Measurements from ENCODE around the gene AKAP5. TPM values are rescaled to one million over a fixed set of nuclear protein-coding genes. Genes with fewer than 3 reads are reported as not detected.

Gene AKAP5
- polyA plus RNA-seq, 3 donors, result not detected

GRCh38 chr14:64463873-64464272 lies 1.4 kb upstream of the AKAP5 start:
- no peaks in the 10 kb centered on the region for H3K79me2 ChIP-seq (ENCODE audit: insufficient read depth, low read length)
- H3K27me3 Mint-ChIP-seq (ENCODE audit: low read depth in 3 of 3), result peaks cover 24 to 38% (median 31%) of the 10 kb centered on the region in 3 donors
- H3K4me3 Mint-ChIP-seq, result no peak overlapping the region
- H3K4me2 ChIP-seq (replicated peaks; ENCODE audit: extremely low read depth, low read length, poor library complexity, severe bottlenecking), result no peak overlapping the region
- H3K27ac Mint-ChIP-seq, result no peak overlapping the region
- no peak overlapping the region for H2AFZ ChIP-seq (ENCODE audit: insufficient read depth, low read depth, low read length, poor library complexity, severe bottlenecking)
- no peak for DNase-seq
- H4K20me1 ChIP-seq (ENCODE audit: insufficient read depth, low read length), result no peaks in the 10 kb centered on the region
- 97% methylated on average over 6 of the region's 6 CpGs for WGBS (ENCODE audit: insufficient coverage)
- no peak for TF ChIP-seq CTCF (IDR thresholded peaks at IDR 0.05)
- no peak overlapping the region for H3K4me3 ChIP-seq (replicated peaks in 1 of 3; ENCODE audit: low read depth in 2 of 3, low read length in 3 of 3)
- peaks cover 0 to 5% of the 10 kb centered on the region in 2 donors for H3K36me3 ChIP-seq (replicated peaks in 1 of 2; ENCODE audit: control insufficient read depth in 1 of 2, insufficient read depth in 2 of 2, low read length in 2 of 2)
- H3K27ac ChIP-seq (ENCODE audit: low read depth in 1 of 2, low read length in 2 of 2), result no peak overlapping the region
- H3K9me3 ChIP-seq (replicated peaks in 1 of 2; ENCODE audit: control insufficient read depth in 1 of 2, insufficient read depth in 1 of 2, low read length in 2 of 2), result no peaks in the 10 kb centered on the region
- H3K27me3 ChIP-seq (ENCODE audit: control insufficient read depth in 2 of 2, insufficient read depth in 2 of 2, low read length in 2 of 2), result peaks cover 30 to 35% of the 10 kb centered on the region in 2 donors
- H3K36me3 Mint-ChIP-seq, result peaks cover 17 to 30% of the 10 kb centered on the region in 2 donors
- peaks cover 31% of the 10 kb centered on the region for H3K4me1 Mint-ChIP-seq
- no peak overlapping the region for H3K9ac ChIP-seq (ENCODE audit: insufficient read depth, low read length, poor library complexity, severe bottlenecking)
- H3K4me1 ChIP-seq (ENCODE audit: control insufficient read depth in 1 of 2, insufficient read depth in 2 of 2, low read length in 2 of 2), result peaks cover 22 to 26% of the 10 kb centered on the region in 2 donors
- intact Hi-C loops (cut with micrococcal nuclease), result no loop called here
- H3K9me3 Mint-ChIP-seq, result peaks cover 0 to 8% (median 2%) of the 10 kb centered on the region in 7 donors

- Histone ChIP-seq H3K9ac (ENCODE audit: insufficient read depth, low read length, poor library complexity, severe bottlenecking) (no peak overlapping the region), H3K36me3 (replicated peaks in 1 of 2; ENCODE audit: control insufficient read depth in 1 of 2, insufficient read depth in 2 of 2, low read length in 2 of 2) (peaks cover 0 to 5% of the 10 kb centered on the region in 2 donors), H3K4me1 (ENCODE audit: control insufficient read depth in 1 of 2, insufficient read depth in 2 of 2, low read length in 2 of 2) (peaks cover 17 to 18% of the 10 kb centered on the region in 2 donors), H3K27me3 (ENCODE audit: control insufficient read depth in 2 of 2, insufficient read depth in 2 of 2, low read length in 2 of 2) (peaks cover 30 to 35% of the 10 kb centered on the region in 2 donors), H2AFZ (ENCODE audit: insufficient read depth, low read depth, low read length, poor library complexity, severe bottlenecking) (peak overlapping the region; percentile 46), H3K4me2 (replicated peaks; ENCODE audit: extremely low read depth, low read length, poor library complexity, severe bottlenecking) (peak overlapping the region; percentile 76), H3K4me3 (replicated peaks in 1 of 3; ENCODE audit: low read depth in 2 of 3, low read length in 3 of 3) (peak overlapping the region in 2 of 3 experiments; percentile 14 to 66), H4K20me1 (ENCODE audit: insufficient read depth, low read length) (no peaks in the 10 kb centered on the region), H3K79me2 (ENCODE audit: insufficient read depth, low read length) (no peaks in the 10 kb centered on the region), H3K9me3 (replicated peaks in 1 of 2; ENCODE audit: control insufficient read depth in 1 of 2, insufficient read depth in 1 of 2, low read length in 2 of 2) (no peaks in the 10 kb centered on the region), H3K27ac (ENCODE audit: low read depth in 1 of 2, low read length in 2 of 2) (no peak overlapping the region)
- no peak for DNase-seq
- H3K36me3 Mint-ChIP-seq, result peaks cover 15 to 29% of the 10 kb centered on the region in 2 donors
- no peak for TF ChIP-seq CTCF (IDR thresholded peaks at IDR 0.05)
- peaks cover 23% of the 10 kb centered on the region for H3K4me1 Mint-ChIP-seq
- no CpG with 5 or more reads among the region's 6 CpGs for WGBS (ENCODE audit: insufficient coverage)
- H3K27ac Mint-ChIP-seq, result no peak overlapping the region
- H3K27me3 Mint-ChIP-seq (ENCODE audit: low read depth in 3 of 3), result peaks cover 24 to 38% (median 31%) of the 10 kb centered on the region in 3 donors
- H3K4me3 Mint-ChIP-seq, result peak overlapping the region; percentile 74 to 91
- intact Hi-C loops (cut with micrococcal nuclease), result no loop called here
- H3K9me3 Mint-ChIP-seq, result peaks cover 0 to 8% (median 2%) of the 10 kb centered on the region in 7 donors
These were observed 648 bp upstream of the AKAP5 start for GRCh38 chr14:64464651-64465050.
